Fibroblast of lung (primary cell): ENCODE results near the gene TNNT3. TPM values are rescaled to one million over a fixed set of nuclear protein-coding genes. Genes with fewer than 3 reads are reported as not detected.

Source experiments
- DNase-seq, 2 donors: peaks; one replicate each; pipeline versions ENCODE4 v3.0.0 to v3.0.0-alpha.2; 2010; ENCODE audit warnings: low read depth in 2 of 2
- H2AFZ ChIP-seq: 2 replicates; pipeline ENCODE4 v1.5.1; 2012; ENCODE audit warnings: low read length, control low read depth, inconsistent platforms
- H3K27ac ChIP-seq: 2 replicates; pipeline ENCODE4 v1.5.1; 2011; ENCODE audit warnings: low read length, control low read depth; ENCODE audit not compliant: insufficient read depth
- H3K27me3 ChIP-seq: 2 replicates; pipeline ENCODE4 v1.5.1; 2011; ENCODE audit warnings: mild to moderate bottlenecking, low read length; ENCODE audit not compliant: control insufficient read depth, insufficient read depth
- H3K36me3 ChIP-seq: 2 replicates; pipeline ENCODE4 v1.5.1; 2011; ENCODE audit warnings: low read length; ENCODE audit not compliant: control insufficient read depth, insufficient read depth
- H3K4me1 ChIP-seq: 2 replicates; pipeline ENCODE4 v1.5.1; 2011; ENCODE audit warnings: low read length; ENCODE audit not compliant: control insufficient read depth, insufficient read depth; ENCODE audit errors: extremely low read depth
- H3K4me2 ChIP-seq: 2 replicates; pipeline ENCODE4 v1.5.1; 2011; ENCODE audit warnings: low read length, control low read depth; ENCODE audit not compliant: insufficient read depth; ENCODE audit errors: extremely low read depth
- H3K4me3 ChIP-seq, 4 experiments: fragments of 200-600 bp in 1 of 4; sonication (generic) in 1 of 4; replicated peaks in 1 of 4; 2 replicates each; pipeline ENCODE4 v1.5.1; 2011 to 2016; ENCODE audit warnings: low read length in 4 of 4, low read depth in 3 of 4, mild to moderate bottlenecking in 3 of 4, control low read depth in 2 of 4, inconsistent platforms in 1 of 4, mixed read lengths in 1 of 4; ENCODE audit not compliant: insufficient read depth in 1 of 4; ENCODE audit errors: control extremely low read depth in 1 of 4
- H3K79me2 ChIP-seq: 2 replicates; pipeline ENCODE4 v1.5.1; 2012; ENCODE audit warnings: mild to moderate bottlenecking, low read length, inconsistent platforms; ENCODE audit not compliant: control insufficient read depth, insufficient read depth
- H3K9ac ChIP-seq: 2 replicates; pipeline ENCODE4 v1.5.1; 2011; ENCODE audit warnings: mild to moderate bottlenecking, low read length, control low read depth; ENCODE audit not compliant: insufficient read depth
- H3K9me3 ChIP-seq: 2 replicates; pipeline ENCODE4 v1.5.1; 2012; ENCODE audit warnings: low read depth, low read length; ENCODE audit not compliant: control insufficient read depth, insufficient read depth
- H4K20me1 ChIP-seq: 2 replicates; pipeline ENCODE4 v1.5.1; 2011; ENCODE audit warnings: low read length; ENCODE audit not compliant: control insufficient read depth, insufficient read depth; ENCODE audit errors: extremely low read depth
- CTCF ChIP-seq, 2 donors: IDR thresholded peaks in 1 of 2; conservative IDR thresholded peaks in 1 of 2; 1 replicate in 1 of 2; 2 replicates in 1 of 2; pipeline ENCODE4 v1.5.1; 2011 to 2012; ENCODE audit warnings: low read length in 2 of 2, control low read depth in 1 of 2, inconsistent platforms in 1 of 2, low read depth in 1 of 2, mild to moderate bottlenecking in 1 of 2
- EZH2 ChIP-seq: IDR thresholded peaks from 2 replicates; pipeline ENCODE4 v1.5.1; 2012; ENCODE audit warnings: low read length, control low read depth, mild to moderate bottlenecking; ENCODE audit errors: missing control alignments
- polyA plus RNA-seq, 2 donors: library from polyadenylated mRNA; depleted of rRNA in 1 of 2; stranded (reverse) in 1 of 2; unstranded in 1 of 2; fragments of >200 nt; gene quantifications; 2 replicates each; pipeline ENCODE4 v1.2.1, GENCODE V29; 2011 to 2012; ENCODE audit warnings: missing spikeins in 1 of 2
- total RNA-seq: library from RNA; depleted of rRNA; stranded (reverse); fragments of >200 nt; gene quantifications from 2 replicates; pipeline ENCODE4 v1.2.1, GENCODE V29; 2014

The TNNT3 gene
- total and polyA plus RNA-seq, 2 donors (not counting 1 experiment from before 2014, with no cell fraction given): not detected

GRCh38 chr11:1892558-1892957, 26.9 kb upstream of the TNNT3 start:
- H3K4me3 ChIP-seq: no peak overlapping the region
- H3K27ac ChIP-seq: no peak overlapping the region
- TF ChIP-seq CTCF (conservative IDR thresholded peaks at IDR 0.05 in 1 of 2, IDR thresholded peaks at IDR 0.05 in 1 of 2; ENCODE audit: low read depth in 1 of 2, low read length in 2 of 2) (no peak), EZH2 (no peak)
- no peak overlapping the region for H3K9ac ChIP-seq
- no peak overlapping the region for H3K4me2 ChIP-seq
- H4K20me1 ChIP-seq: no peaks in the 10 kb centered on the region
- DNase-seq: no peak
- H3K36me3 ChIP-seq: no peaks in the 10 kb centered on the region
- no peaks in the 10 kb centered on the region for H3K79me2 ChIP-seq
- H3K27me3 ChIP-seq: peaks cover 2% of the 10 kb centered on the region
- H3K4me1 ChIP-seq: no peaks in the 10 kb centered on the region
- H3K9me3 ChIP-seq: no peaks in the 10 kb centered on the region
- H2AFZ ChIP-seq: no peak overlapping the region

- no peaks in the 10 kb centered on the region for H3K4me1 ChIP-seq
- H3K27ac ChIP-seq: no peak overlapping the region
- H2AFZ ChIP-seq: no peak overlapping the region
- H3K4me2 ChIP-seq: no peak overlapping the region
- no peaks in the 10 kb centered on the region for H3K36me3 ChIP-seq
- no peaks in the 10 kb centered on the region for H3K9me3 ChIP-seq
- TF ChIP-seq CTCF (conservative IDR thresholded peaks at IDR 0.05 in 1 of 2, IDR thresholded peaks at IDR 0.05 in 1 of 2; ENCODE audit: low read depth in 1 of 2, low read length in 2 of 2): no peak
- DNase-seq: peak in 1 of 2 donors; percentile 14
- no peak overlapping the region for H3K4me3 ChIP-seq
- H3K9ac ChIP-seq: no peak overlapping the region
- no peaks in the 10 kb centered on the region for H4K20me1 ChIP-seq
- no peaks in the 10 kb centered on the region for H3K79me2 ChIP-seq
- H3K27me3 ChIP-seq: peaks cover 2% of the 10 kb centered on the region
Observed at GRCh38 chr11:1893581-1894359, 25.7 kb upstream of the TNNT3 start.

- H3K9ac ChIP-seq: no peak overlapping the region
- no peaks in the 10 kb centered on the region for H3K79me2 ChIP-seq
- H3K36me3 ChIP-seq: no peaks in the 10 kb centered on the region
- H3K4me3 ChIP-seq: no peak overlapping the region
- H4K20me1 ChIP-seq: no peaks in the 10 kb centered on the region
- H3K27me3 ChIP-seq: peaks cover 6% of the 10 kb centered on the region
- H2AFZ ChIP-seq: no peak overlapping the region
- H3K27ac ChIP-seq: no peak overlapping the region
- H3K4me1 ChIP-seq: no peaks in the 10 kb centered on the region
- DNase-seq: no peak
- no peak overlapping the region for H3K4me2 ChIP-seq
- no peaks in the 10 kb centered on the region for H3K9me3 ChIP-seq
- TF ChIP-seq EZH2 (no peak), CTCF (conservative IDR thresholded peaks at IDR 0.05 in 1 of 2, IDR thresholded peaks at IDR 0.05 in 1 of 2; ENCODE audit: low read depth in 1 of 2, low read length in 2 of 2) (no peak)
Observed at GRCh38 chr11:1894759-1895158, 24.7 kb upstream of the TNNT3 start.
